Measurements from ENCODE around the gene COLQ. TPM values are rescaled to one million over a fixed set of nuclear protein-coding genes. Genes with fewer than 3 reads are reported as not detected.
"Not testable (repeated sequence)": the region's sequence is repeated elsewhere in the genome, so short reads cannot be mapped to it uniquely, and the experiment has no call there.

Gene COLQ
- total and polyA plus RNA-seq, 12 donors = 0.60 to 7.7 (median 2.0) TPM; not detected in 1

- H3K27me3 ChIP-seq = no peaks in the 10 kb centered on the region
- H3K36me3 ChIP-seq (replicated peaks in 1 of 2) = no peaks in the 10 kb centered on the region
- H3K4me1 ChIP-seq (replicated peaks in 1 of 2) = no peaks in the 10 kb centered on the region
- WGBS, 4 donors = 74 to 75% (median 75%) methylated on average over 2 of the region's 2 CpGs
- no peak for DNase-seq
- H3K9me3 ChIP-seq (replicated peaks in 1 of 3) = no peaks in the 10 kb centered on the region
- no peak overlapping the region for H3K4me3 ChIP-seq
- no peak for TF ChIP-seq POLR2A (IDR thresholded peaks at IDR 0.05)
- TF ChIP-seq CTCF (IDR thresholded peaks at IDR 0.05) = no peak
- H3K27ac ChIP-seq = no peak overlapping the region
- intact Hi-C loops (cut with DNase I) = no loop called here
Measured at GRCh38 chr3:15538345-15538744, 16.8 kb upstream of the COLQ start.

GRCh38 chr3:15536856-15537255, 15.3 kb upstream of the COLQ start:
- 59 to 76% (median 71%) methylated on average over 2 of the region's 2 CpGs for WGBS, 4 donors
- no peak for DNase-seq
- intact Hi-C loops (cut with DNase I) = no loop called here
- H3K27me3 ChIP-seq = no peaks in the 10 kb centered on the region
- TF ChIP-seq POLR2A (IDR thresholded peaks at IDR 0.05) (no peak), CTCF (IDR thresholded peaks at IDR 0.05) (no peak)
- H3K27ac ChIP-seq = no peak overlapping the region
- no peaks in the 10 kb centered on the region for H3K36me3 ChIP-seq (replicated peaks in 1 of 2)
- no peak overlapping the region for H3K4me3 ChIP-seq
- no peaks in the 10 kb centered on the region for H3K4me1 ChIP-seq (replicated peaks in 1 of 2)
- H3K9me3 ChIP-seq (replicated peaks in 1 of 3) = no peaks in the 10 kb centered on the region

- intact Hi-C loops (cut with DNase I) = no loop called here
- Histone ChIP-seq H3K27me3 (no peaks in the 10 kb centered on the region), H3K4me1 (replicated peaks in 1 of 2) (no peaks in the 10 kb centered on the region), H3K36me3 (replicated peaks in 1 of 2) (no peaks in the 10 kb centered on the region), H3K27ac (no peak overlapping the region), H3K4me3 (no peak overlapping the region), H3K9me3 (replicated peaks in 1 of 3) (no peaks in the 10 kb centered on the region)
- no peak for DNase-seq
- TF ChIP-seq CTCF (IDR thresholded peaks at IDR 0.05) = no peak
- TF ChIP-seq POLR2A (IDR thresholded peaks at IDR 0.05) = no peak
- WGBS, 4 donors = 93 to 100% (median 98%) methylated on average over 1 of the region's 1 CpG
Measured at GRCh38 chr3:15535732-15536131, 14.2 kb upstream of the COLQ start.

GRCh38 chr3:15532614-15533013, 11.1 kb upstream of the COLQ start:
- intact Hi-C loops (cut with DNase I); H3K4me3 ChIP-seq; H3K9me3 ChIP-seq (replicated peaks in 1 of 3); H3K27ac ChIP-seq; H3K36me3 ChIP-seq (replicated peaks in 1 of 2); DNase-seq; H3K4me1 ChIP-seq (replicated peaks in 1 of 2); H3K27me3 ChIP-seq: not testable (repeated sequence)
- WGBS, 4 donors = 91 to 100% (median 97%) methylated on average over 2 of the region's 2 CpGs

GRCh38 chr3:15531346-15531745, 9.8 kb upstream of the COLQ start:
- H3K36me3 ChIP-seq (replicated peaks in 1 of 2) = no peaks in the 10 kb centered on the region
- H3K27ac ChIP-seq = no peak overlapping the region
- intact Hi-C loops (cut with DNase I) = no loop called here
- no peak overlapping the region for H3K4me3 ChIP-seq
- no peaks in the 10 kb centered on the region for H3K27me3 ChIP-seq
- 73 to 93% (median 83%) methylated on average over 1 of the region's 1 CpG; no CpG with 5 or more reads in 1 of the 4 donors for WGBS, 4 donors
- H3K4me1 ChIP-seq (replicated peaks in 1 of 2) = no peaks in the 10 kb centered on the region
- no peak for TF ChIP-seq CTCF (IDR thresholded peaks at IDR 0.05)
- TF ChIP-seq POLR2A (IDR thresholded peaks at IDR 0.05) = no peak
- DNase-seq = no peak
- no peaks in the 10 kb centered on the region for H3K9me3 ChIP-seq (replicated peaks in 1 of 3)

Measured in adrenal gland (tissue), 12 donors.